Neural progenitor cell (in vitro differentiated cells): ENCODE measurements around the gene USP46. TPM values are rescaled to one million over a fixed set of nuclear protein-coding genes. Genes with fewer than 3 reads are reported as not detected.
A peak's percentile ranks its signal among the peaks of the same experiment; 100 is the strongest.

ENCODE experiments used
- DNase-seq: peaks from one replicate; pipeline ENCODE4 v3.0.0-alpha.2; 2016; ENCODE audit warnings: low spot score
- H2AFZ ChIP-seq: fragments of 200-600 bp; sonication (generic); replicated peaks from 2 replicates; pipeline ENCODE4 v1.6.1; 2016; ENCODE audit warnings: antibody characterized with exemption
- H3F3A ChIP-seq: fragments of 200-600 bp; sonication (generic); 2 replicates; pipeline ENCODE4 v1.6.1; 2016; ENCODE audit warnings: antibody characterized with exemption, low read depth
- H3K27ac ChIP-seq: fragments of 200-600 bp; sonication (generic); 2 replicates; pipeline ENCODE4 v1.5.1; 2016; ENCODE audit warnings: mild to moderate bottlenecking
- H3K27me3 ChIP-seq: fragments of 200-600 bp; sonication (generic); 2 replicates; pipeline ENCODE4 v1.6.1; 2016; ENCODE audit warnings: mild to moderate bottlenecking, moderate library complexity
- H3K36me3 ChIP-seq: fragments of 200-600 bp; sonication (generic); 2 replicates; pipeline ENCODE4 v1.5.1; 2016
- H3K4me1 ChIP-seq: fragments of 200-600 bp; sonication (generic); 2 replicates; pipeline ENCODE4 v1.6.1; 2016; ENCODE audit warnings: mixed run types
- H3K4me2 ChIP-seq: fragments of 200-600 bp; sonication (generic); 2 replicates; pipeline ENCODE4 v1.6.1; 2016
- H3K4me3 ChIP-seq: fragments of 200-600 bp; sonication (generic); 2 replicates; pipeline ENCODE4 v1.5.1; 2016
- H3K79me2 ChIP-seq: fragments of 200-600 bp; sonication (generic); 2 replicates; pipeline ENCODE4 v1.6.1; 2016; ENCODE audit warnings: low read depth
- H3K9ac ChIP-seq: fragments of 200-600 bp; sonication (generic); 2 replicates; pipeline ENCODE4 v1.6.1; 2016
- H3K9me3 ChIP-seq: fragments of 200-600 bp; sonication (generic); 2 replicates; pipeline ENCODE4 v1.5.1; 2016; ENCODE audit warnings: low read depth
- H4K20me1 ChIP-seq: fragments of 200-600 bp; sonication (generic); 2 replicates; pipeline ENCODE4 v1.6.1; 2016; ENCODE audit warnings: low read depth
- H3K27ac Mint-ChIP-seq: 3 replicates; pipeline ENCODE4 v1.8.0; 2021; ENCODE audit warnings: mixed read lengths
- H3K27me3 Mint-ChIP-seq: 2 replicates; pipeline ENCODE4 v1.8.0; 2022; ENCODE audit warnings: low read depth, mild to moderate bottlenecking, inconsistent platforms, moderate library complexity, mixed read lengths; ENCODE audit not compliant: insufficient read depth
- H3K36me3 Mint-ChIP-seq: 3 replicates; pipeline ENCODE4 v1.8.0; 2021; ENCODE audit warnings: mixed read lengths
- H3K4me1 Mint-ChIP-seq: 3 replicates; pipeline ENCODE4 v1.8.0; 2021; ENCODE audit warnings: mixed read lengths
- H3K4me3 Mint-ChIP-seq: 3 replicates; pipeline ENCODE4 v1.8.0; 2021; ENCODE audit warnings: mild to moderate bottlenecking, moderate library complexity, mixed read lengths
- H3K9me3 Mint-ChIP-seq: 3 replicates; pipeline ENCODE4 v1.8.0; 2020; ENCODE audit warnings: mixed read lengths
- CTCF ChIP-seq: fragments of 200-600 bp; sonication (generic); IDR thresholded peaks from 2 replicates; pipeline ENCODE4 v1.5.1; 2017; ENCODE audit warnings: antibody characterized with exemption, mild to moderate bottlenecking
- EZH2 ChIP-seq: fragments of 200-600 bp; sonication (generic); IDR thresholded peaks from 2 replicates; pipeline ENCODE4 v1.6.1; 2017; ENCODE audit warnings: antibody characterized with exemption, mild to moderate bottlenecking, moderate library complexity
- EZH2phosphoT487 ChIP-seq: fragments of 200-600 bp; sonication (generic); IDR thresholded peaks from 2 replicates; pipeline ENCODE4 v1.6.1; 2017; ENCODE audit warnings: antibody characterized with exemption
- total RNA-seq: library from RNA; depleted of rRNA; stranded (reverse); fragments of >200 nt; gene quantifications from 2 replicates; pipeline ENCODE4 v1.2.3, GENCODE V29; 2015; ENCODE audit warnings: low replicate concordance

Gene USP46
- total RNA-seq, 1 donor from 2014 or later, result 51.3 TPM

GRCh38 chr4:52592287-52592686, 66.8 kb downstream of the USP46 start:
- TF ChIP-seq EZH2, result no peak
- TF ChIP-seq CTCF, result no peak
- TF ChIP-seq EZH2phosphoT487, result no peak
- Mint-ChIP-seq H3K27ac (no peak overlapping the region), H3K4me1 (no peaks in the 10 kb centered on the region), H3K9me3 (no peaks in the 10 kb centered on the region), H3K27me3 (no peaks in the 10 kb centered on the region), H3K4me3 (no peak overlapping the region), H3K36me3 (peaks cover 26% of the 10 kb centered on the region)
- Histone ChIP-seq H3K36me3 (peaks cover 14% of the 10 kb centered on the region), H3K27ac (no peak overlapping the region), H3K4me2 (no peak overlapping the region), H3K4me1 (peaks cover 3% of the 10 kb centered on the region), H3K4me3 (no peak overlapping the region), H2AFZ (no peak overlapping the region), H3K9ac (no peak overlapping the region), H3F3A (no peaks in the 10 kb centered on the region), H3K79me2 (no peaks in the 10 kb centered on the region), H3K27me3 (no peaks in the 10 kb centered on the region), H4K20me1 (no peaks in the 10 kb centered on the region), H3K9me3 (no peaks in the 10 kb centered on the region)
- DNase-seq, result no peak

DNA sequence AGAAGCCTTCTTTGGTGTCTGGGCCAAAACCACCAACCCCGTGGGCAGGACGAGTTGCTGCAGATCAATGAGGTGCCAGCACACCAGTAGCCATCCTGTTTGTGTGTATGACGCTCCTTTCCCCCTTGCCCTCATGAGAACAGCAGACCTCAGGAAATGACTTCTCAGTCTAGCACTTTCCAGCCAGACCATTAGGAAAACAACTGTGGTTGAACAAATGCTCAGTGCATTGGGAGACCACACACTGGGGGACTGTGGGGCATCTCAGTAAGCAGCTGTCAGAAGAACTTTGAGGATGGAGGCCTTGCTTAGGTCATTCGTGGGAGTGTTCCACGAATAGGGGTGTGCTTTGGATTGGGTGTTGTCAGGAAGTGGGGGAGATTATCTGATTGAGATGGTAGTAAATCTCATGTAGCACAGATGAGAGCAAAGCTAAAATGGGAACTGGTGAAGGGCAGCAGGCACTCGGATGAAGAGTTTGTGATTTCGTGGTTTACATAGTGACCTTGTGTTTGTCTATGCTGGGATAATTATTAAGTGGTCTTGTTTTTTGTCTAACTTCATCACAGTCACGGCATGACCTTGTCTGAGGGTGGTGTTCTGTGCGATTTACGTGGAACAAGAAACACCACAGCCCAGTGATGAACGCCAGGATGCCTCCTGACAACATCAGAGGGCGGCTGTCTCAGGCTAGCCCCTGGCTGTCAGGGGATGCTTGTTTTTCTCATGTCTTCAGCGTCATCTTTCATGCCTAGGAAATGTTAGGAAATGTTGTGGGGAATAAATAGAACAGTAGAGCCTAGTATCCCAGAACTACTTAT, 70.1 kb downstream of the USP46 start:
- Histone ChIP-seq H3K4me1 (peaks cover 3% of the 10 kb centered on the region), H3F3A (no peaks in the 10 kb centered on the region), H3K9ac (no peak overlapping the region), H3K4me2 (no peak overlapping the region), H3K9me3 (no peaks in the 10 kb centered on the region), H3K27me3 (no peaks in the 10 kb centered on the region), H3K36me3 (no peaks in the 10 kb centered on the region), H3K27ac (no peak overlapping the region), H3K4me3 (no peak overlapping the region), H3K79me2 (no peaks in the 10 kb centered on the region), H4K20me1 (no peaks in the 10 kb centered on the region), H2AFZ (no peak overlapping the region)
- DNase-seq, result no peak
- no peaks in the 10 kb centered on the region for H3K9me3 Mint-ChIP-seq
- peaks cover 7% of the 10 kb centered on the region for H3K36me3 Mint-ChIP-seq
- no peaks in the 10 kb centered on the region for H3K4me1 Mint-ChIP-seq
- TF ChIP-seq EZH2, result no peak
- TF ChIP-seq CTCF, result no peak
- no peak for TF ChIP-seq EZH2phosphoT487
- H3K4me3 Mint-ChIP-seq, result no peak overlapping the region
- no peak overlapping the region for H3K27ac Mint-ChIP-seq
- no peaks in the 10 kb centered on the region for H3K27me3 Mint-ChIP-seq

DNA sequence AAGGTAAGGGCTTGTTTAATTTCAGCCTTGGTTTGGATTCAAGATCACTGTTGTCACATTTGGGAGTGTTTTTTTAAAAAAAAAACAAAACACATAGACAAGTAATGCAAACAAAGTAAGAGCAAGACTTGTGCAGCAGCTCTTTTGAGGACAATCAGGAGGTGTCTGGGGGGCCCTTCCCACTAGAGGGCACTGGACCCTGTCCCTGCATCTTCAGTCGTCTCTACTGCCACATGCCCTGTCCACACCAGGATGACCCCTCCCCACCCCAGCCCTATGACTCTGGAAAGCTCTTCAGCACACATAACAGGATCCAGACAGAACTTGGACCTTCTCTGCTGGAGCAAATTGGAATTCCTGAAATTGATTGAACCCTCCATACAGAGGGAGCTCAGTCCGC, 71.0 kb downstream of the USP46 start:
- no peaks in the 10 kb centered on the region for H3K27me3 Mint-ChIP-seq

More for the DNA sequence above, 71.0 kb downstream of the USP46 start:
- no peaks in the 10 kb centered on the region for H3F3A ChIP-seq
- H3K9me3 Mint-ChIP-seq, result no peaks in the 10 kb centered on the region
- DNase-seq, result peak; percentile 60
- no peaks in the 10 kb centered on the region for H3K79me2 ChIP-seq
- no peak overlapping the region for H3K4me3 Mint-ChIP-seq
- H2AFZ ChIP-seq, result no peak overlapping the region
- peaks cover 7% of the 10 kb centered on the region for H3K36me3 Mint-ChIP-seq
- no peaks in the 10 kb centered on the region for H3K9me3 ChIP-seq
- H3K27ac ChIP-seq, result no peak overlapping the region
- no peak overlapping the region for H3K9ac ChIP-seq
- H3K27ac Mint-ChIP-seq, result no peak overlapping the region
- H3K4me2 ChIP-seq, result no peak overlapping the region
- TF ChIP-seq CTCF (peak; percentile 65), EZH2phosphoT487 (no peak), EZH2 (no peak)
- no peaks in the 10 kb centered on the region for H3K36me3 ChIP-seq
- H3K27me3 ChIP-seq, result no peaks in the 10 kb centered on the region
- peaks cover 3% of the 10 kb centered on the region for H3K4me1 ChIP-seq
- no peaks in the 10 kb centered on the region for H4K20me1 ChIP-seq
- H3K4me1 Mint-ChIP-seq, result no peaks in the 10 kb centered on the region
- no peak overlapping the region for H3K4me3 ChIP-seq
